Cerebellar cortex (tissue), 1 donor: ENCODE results near the gene OGDH.
"Not testable (repeated sequence)": the region's sequence is repeated elsewhere in the genome, so short reads cannot be mapped to it uniquely, and the experiment has no call there.

ENCODE experiments used
- DNase-seq: peaks from one replicate; pipeline ENCODE4 v3.0.0-alpha.2; 2015; ENCODE audit warnings: low spot score

OGDH gene

DNA sequence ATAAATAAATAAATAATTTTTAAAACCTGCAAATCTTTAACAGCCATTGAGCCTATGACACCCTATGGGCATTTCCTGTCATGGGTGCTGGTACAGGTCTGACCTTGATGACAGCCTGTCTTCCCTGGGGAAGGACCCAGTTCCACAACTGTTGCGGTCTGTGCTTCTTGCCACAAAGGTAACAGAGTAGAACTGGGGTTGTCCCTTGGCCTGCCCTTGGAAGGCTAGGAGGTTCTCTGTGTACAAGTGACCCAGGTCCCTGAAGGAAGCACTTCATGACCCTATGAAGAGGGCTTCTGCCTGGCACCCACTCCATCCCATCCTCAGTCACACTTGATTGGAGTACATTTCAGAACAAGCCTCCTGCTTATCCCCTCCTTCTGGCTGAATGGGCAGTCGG, 66.9 kb downstream of the OGDH start:
- DNase-seq, result no peak

DNA sequence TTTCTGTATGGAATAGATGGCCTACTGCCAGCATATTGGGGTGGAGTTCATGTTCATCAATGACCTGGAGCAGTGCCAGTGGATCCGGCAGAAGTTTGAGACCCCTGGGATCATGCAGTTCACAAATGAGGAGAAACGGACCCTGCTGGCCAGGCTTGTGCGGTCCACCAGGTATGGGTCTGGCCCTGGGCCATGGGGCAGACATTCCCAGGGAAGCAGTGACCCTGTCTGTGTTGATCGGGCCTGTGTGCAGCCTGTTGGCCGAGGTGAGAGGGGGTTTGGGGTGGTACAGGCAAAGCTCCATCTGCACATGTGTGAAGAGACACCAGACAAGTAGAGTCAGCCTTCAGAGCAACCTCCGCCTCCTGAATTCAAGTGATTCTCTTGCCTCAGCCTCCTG, 67.3 kb downstream of the OGDH start:
- DNase-seq, result no peak

DNA sequence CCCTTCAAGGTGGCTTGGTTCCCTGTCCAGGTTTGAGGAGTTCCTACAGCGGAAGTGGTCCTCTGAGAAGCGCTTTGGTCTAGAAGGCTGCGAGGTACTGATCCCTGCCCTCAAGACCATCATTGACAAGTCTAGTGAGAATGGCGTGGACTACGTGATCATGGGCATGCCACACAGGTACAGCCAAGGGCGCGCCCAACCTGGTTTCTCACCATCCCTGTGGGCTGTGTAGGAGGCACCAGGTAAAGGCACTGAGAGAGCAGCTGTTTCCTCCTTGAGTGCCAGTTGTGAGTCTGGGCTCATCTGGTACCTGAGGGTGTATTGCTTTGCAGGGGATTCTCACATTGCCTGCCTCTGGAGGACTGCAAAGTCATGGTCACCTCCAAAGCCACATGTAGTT, 68.0 kb downstream of the OGDH start:
- no peak for DNase-seq

DNA sequence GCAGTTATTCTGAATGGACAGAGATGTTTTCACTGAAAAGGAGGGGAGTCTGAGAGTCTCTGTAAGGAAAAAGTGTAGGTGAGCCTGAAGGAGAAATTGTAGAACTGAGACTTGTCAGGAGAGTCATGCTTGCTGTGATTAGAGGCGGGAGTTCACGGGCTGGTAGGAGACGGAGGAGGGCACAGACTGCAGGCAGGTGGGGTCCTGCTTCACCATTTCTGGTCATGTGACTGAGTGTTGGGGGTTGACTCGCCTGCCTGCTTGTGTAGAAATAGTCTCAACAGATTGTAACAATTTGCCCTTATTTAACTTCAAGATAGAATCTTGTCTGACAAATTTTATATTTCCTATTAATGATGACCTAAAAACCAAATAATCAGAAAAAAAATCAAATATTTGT, 70.3 kb downstream of the OGDH start:
- DNase-seq, result no peak

DNA sequence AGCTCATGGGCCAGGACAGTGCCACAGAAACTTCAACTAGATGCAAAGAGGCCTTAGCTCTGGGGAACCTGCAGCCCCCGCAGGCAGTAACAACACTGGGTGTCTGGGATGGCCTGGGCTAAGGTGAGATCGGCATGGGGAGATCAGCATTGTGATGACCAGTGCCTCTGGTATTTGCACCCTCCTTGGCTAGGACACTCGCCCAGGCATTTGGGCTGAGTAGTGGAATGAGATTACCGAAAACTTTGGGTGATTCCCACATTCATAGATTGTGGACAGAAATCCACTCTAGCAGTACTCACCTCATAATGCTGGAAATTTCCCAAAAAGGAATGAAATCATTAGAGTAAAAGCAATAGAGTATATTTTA, 71.7 kb downstream of the OGDH start:
- no peak for DNase-seq

DNA sequence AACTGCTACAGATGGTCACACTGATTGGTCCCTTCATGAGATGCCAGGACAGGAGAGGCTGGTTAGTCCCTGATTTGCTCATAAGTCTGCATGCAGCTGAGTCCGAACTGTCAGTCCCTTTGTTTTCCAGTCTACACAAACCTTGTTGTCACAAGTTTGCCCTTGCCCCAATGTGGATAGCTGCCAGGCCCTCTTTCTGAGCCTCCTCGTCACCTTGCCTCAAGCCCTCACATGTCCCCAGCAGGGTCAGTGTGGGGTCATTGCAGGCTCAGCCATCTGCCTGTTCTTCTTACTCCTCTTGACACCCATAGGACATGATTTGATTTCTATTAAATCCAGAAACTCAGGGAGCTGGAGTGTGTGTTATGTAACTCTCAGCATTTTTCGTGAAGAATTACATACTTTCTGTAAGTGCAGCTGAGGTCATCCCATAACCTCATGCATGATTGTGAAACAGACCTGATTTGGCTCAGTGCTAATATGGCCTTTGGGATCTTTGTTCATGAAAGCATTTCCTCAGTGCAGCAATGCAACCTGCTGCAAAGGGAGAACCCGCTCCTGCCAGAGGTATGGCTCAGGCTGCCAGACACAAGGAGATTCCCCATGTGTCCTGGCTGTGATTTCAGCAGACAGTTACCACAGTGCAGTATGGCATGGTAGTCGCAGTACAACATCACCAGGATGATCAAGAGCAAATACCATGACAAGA, 72.2 kb downstream of the OGDH start:
- peak; percentile 62 for DNase-seq

DNA sequence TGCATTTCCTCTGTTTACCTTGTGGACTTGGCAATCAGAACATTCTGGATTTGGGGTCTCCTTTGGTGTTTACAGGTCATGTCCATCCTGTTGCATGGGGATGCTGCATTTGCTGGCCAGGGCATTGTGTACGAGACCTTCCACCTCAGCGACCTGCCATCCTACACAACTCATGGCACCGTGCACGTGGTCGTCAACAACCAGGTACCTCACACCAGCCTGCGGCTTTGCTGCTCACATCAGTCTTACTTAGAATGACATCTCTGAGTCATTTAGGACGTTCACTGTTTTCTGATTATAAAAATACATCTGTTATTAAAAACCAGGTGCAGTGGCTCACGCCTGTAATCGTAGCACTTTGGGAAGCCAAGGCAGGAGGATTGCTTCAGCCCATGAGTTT, 75.2 kb downstream of the OGDH start:
- DNase-seq, result no peak

DNA sequence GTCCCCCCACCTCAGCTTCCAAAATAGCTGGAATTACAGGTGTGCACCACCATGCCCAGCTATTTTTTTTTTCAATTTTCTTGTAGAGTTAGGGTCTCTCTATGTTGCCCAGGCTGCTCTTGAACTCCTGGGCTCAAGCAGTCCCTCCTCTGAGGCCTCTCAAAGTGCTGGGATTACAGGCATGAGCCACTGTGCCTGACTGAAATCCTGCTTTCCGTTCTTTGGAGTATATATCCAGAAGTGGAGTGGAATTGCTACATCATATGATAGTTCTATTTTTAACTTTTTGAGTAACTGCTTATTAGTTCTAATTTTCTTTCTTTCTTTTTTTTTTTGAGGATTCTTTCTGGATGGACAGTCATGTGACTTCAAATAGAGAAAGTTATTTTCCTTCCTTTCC, 79.3 kb downstream of the OGDH start:
- DNase-seq, result no peak

DNA sequence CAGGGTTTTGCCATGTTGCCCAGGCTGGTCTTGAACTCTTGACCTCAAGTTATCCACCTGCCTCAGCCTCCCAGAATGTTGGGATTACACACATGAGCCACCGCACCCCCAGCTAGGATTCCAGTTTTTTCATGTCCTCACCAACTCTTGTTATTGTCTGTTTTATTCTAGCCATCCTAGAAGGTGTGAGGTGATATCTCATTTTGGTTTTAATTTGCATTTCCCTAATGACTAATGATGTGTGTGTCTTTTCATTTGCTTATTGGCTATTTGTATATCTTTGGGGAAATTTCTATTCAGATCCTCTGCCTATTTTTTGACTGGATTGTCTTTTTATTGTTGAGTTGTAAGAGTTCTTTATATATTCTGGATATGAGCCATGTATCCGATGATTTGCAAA, 83.0 kb downstream of the OGDH start:
- DNase-seq, result no peak

DNA sequence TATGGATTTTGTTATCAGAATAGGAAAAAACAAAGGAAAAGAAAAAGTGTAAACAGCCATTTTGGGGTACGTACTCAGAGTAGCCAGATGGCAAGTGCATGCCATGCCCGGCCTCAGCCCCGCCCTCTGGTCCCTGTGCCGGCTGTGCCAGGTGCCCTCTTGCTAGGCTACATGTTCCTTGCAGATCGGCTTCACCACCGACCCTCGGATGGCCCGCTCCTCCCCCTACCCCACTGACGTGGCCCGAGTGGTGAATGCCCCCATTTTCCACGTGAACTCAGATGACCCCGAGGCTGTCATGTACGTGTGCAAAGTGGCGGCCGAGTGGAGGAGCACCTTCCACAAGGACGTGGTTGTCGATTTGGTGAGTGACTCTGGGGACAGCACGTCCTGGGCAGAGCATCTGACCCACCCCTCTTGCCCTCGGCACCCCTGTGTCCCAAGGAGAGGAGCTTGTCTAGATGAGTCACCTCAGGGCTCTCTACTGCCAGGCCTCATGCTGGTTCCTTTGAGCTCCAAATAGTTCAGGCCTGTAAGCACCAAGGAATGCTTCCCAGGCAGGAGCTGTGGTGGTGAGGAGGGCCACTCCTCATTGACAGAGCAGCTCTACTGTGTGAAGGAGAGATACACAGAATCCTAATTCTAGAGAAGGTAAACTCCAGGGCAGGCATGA, 87.3 kb downstream of the OGDH start:
- DNase-seq, result no peak

DNA sequence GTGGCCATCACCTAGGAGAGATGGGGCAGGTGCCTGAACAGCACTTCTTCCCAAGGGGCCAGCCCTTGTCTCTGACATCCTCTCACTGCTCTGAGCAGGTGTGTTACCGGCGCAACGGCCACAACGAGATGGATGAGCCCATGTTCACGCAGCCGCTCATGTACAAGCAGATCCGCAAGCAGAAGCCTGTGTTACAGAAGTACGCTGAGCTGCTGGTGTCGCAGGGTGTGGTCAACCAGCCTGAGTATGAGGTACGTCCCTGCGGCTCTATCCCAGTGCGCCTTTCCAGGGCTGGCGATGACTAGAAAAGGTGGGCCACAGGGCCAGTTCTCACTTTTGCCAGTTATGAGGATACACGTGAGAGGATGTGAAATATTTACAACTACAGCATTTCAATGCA, 87.9 kb downstream of the OGDH start:
- DNase-seq, result no peak

DNA sequence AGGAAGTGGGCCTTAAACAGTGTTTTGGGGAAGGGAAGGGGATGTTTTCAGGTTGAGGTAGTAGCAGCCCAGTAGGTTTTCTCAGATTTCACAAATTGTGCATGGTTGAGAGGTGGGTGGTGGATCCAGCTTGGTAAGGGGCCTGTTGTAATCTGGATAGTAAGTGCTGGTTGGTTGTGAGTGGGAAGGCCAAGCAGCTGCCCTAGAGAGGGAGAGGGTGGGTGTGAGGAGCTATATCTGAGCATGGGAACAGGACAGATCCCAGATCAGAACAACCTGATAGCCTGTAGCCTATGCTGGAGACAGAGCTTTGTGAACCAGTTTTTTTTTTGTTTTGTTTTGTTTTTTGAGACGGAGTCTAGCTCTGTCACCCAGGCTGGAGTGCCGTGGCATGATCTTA, 88.3 kb downstream of the OGDH start:
- DNase-seq, result no peak

DNA sequence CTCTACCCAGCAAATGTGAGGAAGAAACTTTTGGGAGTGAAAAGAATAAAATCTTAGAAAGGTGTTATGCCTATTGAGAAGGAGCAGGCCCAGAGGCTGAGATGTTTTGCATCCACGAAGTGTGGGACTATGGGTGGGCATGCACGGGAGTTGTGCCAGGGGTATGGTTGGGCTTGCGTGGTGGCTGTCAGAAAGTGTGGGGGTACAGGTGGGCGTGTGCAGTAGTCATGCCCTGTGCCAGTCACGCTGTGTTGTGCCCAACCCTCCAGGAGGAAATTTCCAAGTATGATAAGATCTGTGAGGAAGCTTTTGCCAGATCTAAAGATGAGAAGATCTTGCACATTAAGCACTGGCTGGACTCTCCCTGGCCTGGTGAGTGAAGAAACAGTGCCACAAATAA, 89.3 kb downstream of the OGDH start:
- no peak for DNase-seq

DNA sequence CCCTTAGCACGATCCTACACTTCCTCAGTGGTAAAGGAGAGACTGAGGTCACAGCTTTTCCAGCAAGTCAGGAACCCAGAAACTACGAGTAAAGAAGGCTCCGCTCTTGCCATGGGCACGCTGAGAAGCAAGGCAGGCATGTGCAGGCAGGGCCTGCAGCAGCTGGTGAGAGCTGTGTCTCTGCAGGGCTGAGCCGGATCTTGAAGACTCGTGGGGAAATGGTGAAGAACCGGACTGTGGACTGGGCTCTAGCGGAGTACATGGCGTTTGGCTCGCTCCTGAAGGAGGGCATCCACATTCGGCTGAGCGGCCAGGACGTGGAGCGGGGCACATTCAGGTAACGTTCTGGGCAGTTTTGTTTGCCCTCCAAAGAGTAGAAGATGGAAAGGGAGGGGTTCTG, 90.3 kb downstream of the OGDH start:
- no peak for DNase-seq

DNA sequence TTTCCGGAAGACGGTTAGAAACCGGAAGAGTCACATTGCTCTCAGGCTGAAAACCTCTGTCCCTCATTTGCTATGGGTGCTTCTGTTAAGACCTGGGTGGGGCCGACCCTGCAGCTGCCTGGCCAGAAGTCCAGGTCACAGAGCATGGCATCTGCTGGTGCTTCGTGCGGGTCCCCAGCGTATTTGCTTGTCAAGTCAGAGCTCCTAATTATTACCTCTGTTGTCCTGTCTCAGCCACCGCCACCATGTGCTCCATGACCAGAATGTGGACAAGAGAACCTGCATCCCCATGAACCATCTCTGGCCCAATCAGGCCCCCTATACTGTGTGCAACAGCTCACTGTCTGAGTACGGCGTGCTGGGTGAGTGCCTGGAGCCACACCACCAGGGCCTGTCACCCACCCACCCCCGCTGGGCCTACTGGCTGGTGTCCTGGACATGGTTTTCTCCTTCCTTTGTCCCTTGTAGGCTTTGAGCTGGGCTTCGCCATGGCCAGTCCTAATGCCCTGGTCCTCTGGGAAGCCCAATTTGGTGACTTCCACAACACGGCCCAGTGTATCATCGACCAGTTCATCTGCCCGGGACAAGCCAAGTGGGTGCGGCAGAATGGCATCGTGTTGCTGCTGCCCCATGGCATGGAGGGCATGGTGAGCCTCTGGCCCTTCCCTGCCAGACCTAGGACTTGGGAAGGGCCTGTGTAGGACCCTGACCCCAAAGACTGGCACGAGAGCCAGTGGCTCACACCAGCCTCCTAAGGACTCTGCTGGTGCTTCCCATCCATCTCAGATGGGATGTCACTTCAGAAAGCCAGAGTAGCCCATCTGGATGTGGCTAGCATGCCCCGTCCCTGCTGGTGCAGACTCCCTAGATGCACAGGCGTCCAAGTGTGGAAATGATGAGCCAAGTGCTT, 91.0 kb downstream of the OGDH start:
- DNase-seq, result no peak

DNA sequence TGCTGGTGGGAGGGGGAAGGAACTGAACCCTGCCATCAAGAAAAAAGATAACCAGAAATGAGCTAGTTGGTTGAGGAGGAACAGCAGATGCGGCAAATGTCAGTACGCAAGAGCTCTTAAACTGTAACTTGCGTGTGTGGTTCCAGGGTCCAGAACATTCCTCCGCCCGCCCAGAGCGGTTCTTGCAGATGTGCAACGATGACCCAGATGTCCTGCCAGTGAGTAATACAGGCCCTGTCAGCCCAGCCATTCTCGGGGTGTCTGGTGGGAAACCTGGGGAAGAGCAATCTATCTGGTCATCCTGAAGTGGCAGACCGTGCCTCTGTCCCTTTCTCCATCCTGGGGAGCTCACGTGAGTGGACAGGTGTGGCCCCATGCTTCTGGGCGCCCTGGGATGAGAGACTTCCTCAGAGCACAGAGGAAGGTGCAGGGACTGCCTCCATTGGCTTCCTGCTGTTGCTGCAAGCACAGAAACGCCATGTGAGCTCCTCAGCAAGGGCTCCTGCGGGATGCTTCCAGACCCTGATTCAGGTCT, 91.7 kb downstream of the OGDH start:
- DNase-seq, result no peak

DNA sequence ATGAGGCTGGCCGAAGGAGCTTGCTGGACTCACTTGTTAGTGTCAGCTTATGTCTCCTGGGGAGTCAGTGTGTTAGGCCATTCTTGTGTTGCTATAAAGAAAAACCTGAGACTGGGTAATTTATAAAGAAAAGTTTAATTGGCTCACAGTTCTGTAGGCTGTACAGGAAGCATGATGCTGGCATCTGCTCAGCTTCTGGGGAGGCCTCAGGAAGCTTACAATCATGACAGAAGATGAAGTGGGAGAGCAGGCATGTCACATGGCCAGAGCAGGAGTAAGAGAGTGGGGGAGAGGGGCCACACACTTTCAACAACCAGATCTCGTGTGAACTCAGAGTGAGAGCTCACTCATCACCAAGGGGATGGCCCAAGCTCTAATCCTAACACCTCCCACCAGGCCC, 93.2 kb downstream of the OGDH start:
- DNase-seq, result not testable (repeated sequence)

DNA sequence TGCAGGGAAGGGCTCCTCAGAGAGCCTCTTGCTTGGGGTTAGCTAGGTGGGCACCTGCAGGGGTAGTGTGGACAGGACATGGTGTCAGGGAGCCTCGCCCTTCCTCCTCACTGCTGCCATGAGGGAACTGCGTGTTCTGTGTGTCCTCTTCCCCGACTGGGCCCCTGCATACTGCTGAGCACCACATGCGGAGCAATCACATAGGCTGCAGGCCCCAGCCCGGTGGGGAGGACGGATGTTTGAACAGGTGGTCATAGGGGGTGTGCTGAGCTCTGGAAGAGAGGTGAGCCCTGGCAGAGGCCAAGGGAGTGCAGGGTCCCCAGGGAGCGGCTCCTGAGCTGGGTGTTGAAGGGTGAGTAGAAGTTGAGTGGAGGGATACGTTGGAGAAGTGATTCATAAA, 93.9 kb downstream of the OGDH start:
- DNase-seq, result no peak

DNA sequence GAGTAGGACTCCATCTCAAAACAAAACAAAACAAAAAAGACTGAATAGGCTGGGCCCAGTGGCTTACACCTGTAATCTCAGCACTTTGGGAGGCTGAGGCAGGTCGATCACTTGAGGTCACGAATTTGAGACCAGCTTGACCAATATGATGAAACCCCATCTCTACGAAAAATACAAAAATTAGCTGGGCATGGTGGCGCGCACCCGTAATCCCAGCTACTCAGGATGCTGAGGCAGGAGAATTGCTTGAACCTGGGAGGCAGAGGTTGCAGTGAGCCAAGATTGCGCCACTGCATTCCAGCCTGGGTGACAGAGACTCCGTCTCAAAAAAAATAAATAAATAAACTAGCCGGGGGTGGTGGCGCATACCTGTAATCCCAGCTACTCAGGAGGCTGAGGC, 97.0 kb downstream of the OGDH start:
- DNase-seq, result not testable (repeated sequence)

DNA sequence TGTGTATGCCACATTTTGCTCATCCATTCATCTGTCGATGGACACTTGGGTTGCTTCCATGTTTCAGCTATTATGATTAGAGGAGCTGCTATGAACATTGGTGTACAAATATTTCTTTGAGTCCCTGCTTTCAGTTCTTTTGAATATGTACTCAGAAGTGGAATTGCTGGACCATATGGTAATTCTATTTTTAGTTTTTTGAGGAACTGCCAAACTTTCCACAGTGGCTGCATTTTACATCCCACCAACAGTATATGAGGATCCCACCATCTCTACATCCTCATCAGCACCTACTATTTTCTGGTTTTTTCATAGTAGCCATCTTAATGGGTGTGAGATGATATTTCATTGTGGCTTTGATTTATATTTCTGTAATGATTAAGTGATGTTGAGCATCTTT, 97.5 kb downstream of the OGDH start:
- peak; percentile 16 for DNase-seq

DNA sequence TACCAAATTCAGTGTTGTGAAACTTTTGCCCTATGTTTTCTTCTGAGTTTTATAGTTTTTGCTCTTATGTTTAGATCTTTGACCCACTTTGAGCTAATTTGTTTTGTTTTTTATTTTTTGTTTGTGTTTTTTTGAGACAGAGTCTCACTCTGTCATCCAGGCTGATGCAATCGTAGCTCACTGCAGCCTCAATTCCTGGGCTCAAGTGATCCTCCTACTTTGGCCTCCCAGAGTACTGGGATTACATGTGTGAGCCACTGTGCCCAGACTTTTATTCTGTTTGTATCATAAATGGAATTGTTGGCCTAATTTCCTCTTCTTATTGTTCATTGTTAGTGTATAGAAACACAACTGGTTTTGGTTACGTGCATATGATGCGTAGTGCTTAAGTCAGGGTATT, 99.0 kb downstream of the OGDH start:
- no peak for DNase-seq

DNA sequence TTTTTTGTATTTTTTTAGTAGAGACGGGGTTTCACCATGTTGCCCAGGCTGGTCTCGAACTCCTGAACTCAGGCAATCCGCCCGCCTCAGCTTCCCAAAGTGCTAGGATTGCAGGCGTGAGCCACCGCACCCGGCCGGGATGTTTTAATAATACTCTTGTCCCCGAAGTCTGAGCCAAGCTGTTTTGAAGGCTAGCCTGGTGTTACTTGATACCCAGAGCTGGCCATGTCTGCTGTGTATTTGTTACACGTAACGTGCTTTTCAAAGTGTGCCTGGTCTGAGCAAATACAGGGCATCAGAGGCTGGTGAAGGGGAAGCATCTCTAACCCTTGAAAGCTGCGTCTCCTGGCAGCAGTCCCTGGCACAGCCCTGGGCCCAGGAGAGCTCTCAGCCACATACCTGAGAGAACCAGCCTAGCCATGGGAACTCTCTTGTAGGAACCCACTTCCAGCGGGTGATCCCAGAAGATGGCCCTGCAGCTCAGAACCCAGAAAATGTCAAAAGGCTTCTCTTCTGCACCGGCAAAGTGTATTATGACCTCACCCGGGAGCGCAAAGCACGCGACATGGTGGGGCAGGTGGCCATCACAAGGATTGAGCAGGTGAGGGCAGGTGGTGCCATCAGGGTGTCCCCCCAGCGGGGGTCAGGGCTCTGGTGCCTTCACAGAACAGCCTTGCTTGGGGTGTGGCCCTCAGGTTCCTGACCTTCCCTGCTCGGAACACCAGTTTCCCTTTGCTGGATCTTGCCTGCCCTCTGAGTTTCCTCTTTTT, 100.5 kb downstream of the OGDH start:
- no peak for DNase-seq
